HEK293 (cell line): ENCODE results near the gene PRADC1.

Experiments used
- CTCF ChIA-PET: fragments of 350-600 bp; formaldehyde crosslinking; extraction: SDS; loops from one replicate; lab custom pipeline; 2021; ENCODE audit warnings: antibody characterized with exemption; lab: Yijun Ruan, JAX
- POLR2A ChIA-PET: fragments of 300-600 bp; formaldehyde crosslinking; extraction: SDS; loops from one replicate; lab custom pipeline; 2020; ENCODE audit warnings: antibody characterized with exemption, inconsistent platforms; lab: Yijun Ruan, JAX
- H3K27ac ChIP-seq: fragments of 200-500 bp; sonication (Bioruptor generic); 2 replicates; pipeline ENCODE4 v1.5.1; 2014; ENCODE audit warnings: low read depth, low read length, control low read depth, inconsistent platforms; ENCODE audit errors: extremely low read depth
- H3K36me3 ChIP-seq, 2 experiments: fragments of 200-500 bp in 1 of 2; sonication (Bioruptor generic) in 1 of 2; 1 replicate in 1 of 2; 2 replicates in 1 of 2; pipeline ENCODE4 v1.5.1; 2014 to 2017; ENCODE audit warnings: inconsistent platforms in 2 of 2, low read length in 2 of 2; ENCODE audit not compliant: control insufficient read depth in 2 of 2, insufficient read depth in 1 of 2
- H3K4me1 ChIP-seq: fragments of 200-500 bp; sonication (Bioruptor generic); 2 replicates; pipeline ENCODE4 v1.5.1; 2014; ENCODE audit warnings: mild to moderate bottlenecking, low read length, inconsistent platforms; ENCODE audit not compliant: control insufficient read depth, insufficient read depth
- H3K4me3 ChIP-seq: 2 replicates; pipeline ENCODE4 v1.5.1; 2011; ENCODE audit warnings: low read depth, mild to moderate bottlenecking, control low read depth, low read length, moderate library complexity
- H3K9me3 ChIP-seq: fragments of 200-500 bp; sonication (Bioruptor generic); 2 replicates; pipeline ENCODE4 v1.5.1; 2014; ENCODE audit warnings: low read depth, low read length, inconsistent platforms; ENCODE audit not compliant: control insufficient read depth, insufficient read depth
- GFI1B ChIP-seq: fragments of 450-650 bp; formaldehyde crosslinking; IDR thresholded peaks from 2 replicates; pipeline ENCODE4 v1.5.1; 2016; ENCODE audit warnings: missing biosample characterization, missing genetic modification characterization
- HOXA7 ChIP-seq: sonication (generic); formaldehyde crosslinking; IDR thresholded peaks from 2 replicates; pipeline ENCODE4 v1.8.1; 2022; ENCODE audit warnings: missing genetic modification reagents, borderline replicate concordance
- KLF16 ChIP-seq: fragments of 450-650 bp; formaldehyde crosslinking; IDR thresholded peaks from 2 replicates; pipeline ENCODE4 v1.5.1; 2017; ENCODE audit warnings: missing biosample characterization, missing genetic modification characterization
- OSR2 ChIP-seq: fragments of 450-650 bp; formaldehyde crosslinking; IDR thresholded peaks from 2 replicates; pipeline ENCODE4 v1.5.1; 2016; ENCODE audit warnings: missing biosample characterization, missing genetic modification characterization
- REPIN1 ChIP-seq: fragments of 450-650 bp; formaldehyde crosslinking; IDR thresholded peaks from 2 replicates; pipeline ENCODE4 v1.5.1; 2017; ENCODE audit warnings: missing biosample characterization, missing genetic modification characterization, low read depth
- SP2 ChIP-seq: fragments of 450-650 bp; formaldehyde crosslinking; IDR thresholded peaks from 2 replicates; pipeline ENCODE4 v1.5.1; 2016; ENCODE audit warnings: missing biosample characterization, missing genetic modification characterization
- TRIM28 ChIP-seq: IDR thresholded peaks from 2 replicates; pipeline ENCODE4 v1.6.1; 2011; ENCODE audit warnings: low read length, control low read depth, borderline replicate concordance
- ZIC2 ChIP-seq: fragments of 450-650 bp; formaldehyde crosslinking; IDR thresholded peaks from 2 replicates; pipeline ENCODE4 v1.5.1; 2016; ENCODE audit warnings: missing biosample characterization, missing genetic modification characterization
- ZNF274 ChIP-seq, 2 experiments: fragments of 200-500 bp in 1 of 2; fragments of 450-650 bp in 1 of 2; sonication (Bioruptor generic) in 1 of 2; formaldehyde crosslinking in 1 of 2; IDR thresholded peaks; 2 replicates each; pipeline versions ENCODE4 v1.5.1 to v1.6.1; 2014 to 2016; ENCODE audit warnings: borderline replicate concordance in 1 of 2, inconsistent platforms in 1 of 2, low read length in 1 of 2, missing biosample characterization in 1 of 2, missing genetic modification characterization in 1 of 2
- ZNF354C ChIP-seq: fragments of 450-650 bp; formaldehyde crosslinking; IDR thresholded peaks from 2 replicates; pipeline ENCODE4 v1.5.1; 2016; ENCODE audit warnings: missing biosample characterization, missing genetic modification characterization, low read depth, borderline replicate concordance
- ZNF510 ChIP-seq: fragments of 450-650 bp; formaldehyde crosslinking; IDR thresholded peaks from 2 replicates; pipeline ENCODE4 v1.5.1; 2018; ENCODE audit warnings: mild to moderate bottlenecking, missing genetic modification characterization, missing biosample characterization; ENCODE audit not compliant: insufficient replicate concordance
- ZNF571 ChIP-seq: fragments of 450-650 bp; formaldehyde crosslinking; IDR thresholded peaks from 2 replicates; pipeline ENCODE4 v1.5.0; 2017; ENCODE audit warnings: missing biosample characterization, missing genetic modification characterization
- ZNF629 ChIP-seq: fragments of 450-650 bp; formaldehyde crosslinking; IDR thresholded peaks from 2 replicates; pipeline ENCODE4 v1.5.1; 2017; ENCODE audit warnings: missing biosample characterization, missing genetic modification characterization
- ZNF658 ChIP-seq: fragments of 450-650 bp; formaldehyde crosslinking; IDR thresholded peaks from 2 replicates; pipeline ENCODE4; 2016; ENCODE audit warnings: missing biosample characterization, missing genetic modification characterization
- ZNF777 ChIP-seq: fragments of 450-650 bp; formaldehyde crosslinking; IDR thresholded peaks from 2 replicates; pipeline ENCODE4 v1.5.1; 2017; ENCODE audit warnings: missing biosample characterization, missing genetic modification characterization, borderline replicate concordance
- ZXDB ChIP-seq: fragments of 450-650 bp; formaldehyde crosslinking; IDR thresholded peaks from 2 replicates; pipeline ENCODE4 v1.5.1; 2016; ENCODE audit warnings: missing biosample characterization, missing genetic modification characterization
- TF ChIP-seq, protein P1 (sequence below): fragments of 450-650 bp; formaldehyde crosslinking; IDR thresholded peaks from 2 replicates; pipeline ENCODE4 v1.5.1; 2016; ENCODE audit warnings: missing biosample characterization, missing genetic modification characterization
- TF ChIP-seq, protein P2 (sequence below): fragments of 450-650 bp; formaldehyde crosslinking; IDR thresholded peaks from 2 replicates; pipeline ENCODE4 v1.5.1; 2017; ENCODE audit warnings: missing biosample characterization, missing genetic modification characterization
- TF ChIP-seq, protein P3 (sequence below): fragments of 450-650 bp; formaldehyde crosslinking; IDR thresholded peaks from 2 replicates; pipeline ENCODE4 v1.5.1; 2016; ENCODE audit warnings: missing biosample characterization, missing genetic modification characterization
- TF ChIP-seq, protein P4 (sequence below): fragments of 450-650 bp; formaldehyde crosslinking; IDR thresholded peaks from 2 replicates; pipeline ENCODE4 v1.5.1; 2016; ENCODE audit warnings: missing biosample characterization, missing genetic modification characterization
- TF ChIP-seq, protein P5 (sequence below): fragments of 450-650 bp; formaldehyde crosslinking; IDR thresholded peaks from 2 replicates; pipeline ENCODE4 v1.5.1; 2016; ENCODE audit warnings: missing biosample characterization, missing genetic modification characterization

PRADC1 gene

GRCh38 chr2:73217160-73217559 is 15.9 kb downstream of the PRADC1 start (continued):
- TF ChIP-seq HOXA7 = no peak

DNA sequence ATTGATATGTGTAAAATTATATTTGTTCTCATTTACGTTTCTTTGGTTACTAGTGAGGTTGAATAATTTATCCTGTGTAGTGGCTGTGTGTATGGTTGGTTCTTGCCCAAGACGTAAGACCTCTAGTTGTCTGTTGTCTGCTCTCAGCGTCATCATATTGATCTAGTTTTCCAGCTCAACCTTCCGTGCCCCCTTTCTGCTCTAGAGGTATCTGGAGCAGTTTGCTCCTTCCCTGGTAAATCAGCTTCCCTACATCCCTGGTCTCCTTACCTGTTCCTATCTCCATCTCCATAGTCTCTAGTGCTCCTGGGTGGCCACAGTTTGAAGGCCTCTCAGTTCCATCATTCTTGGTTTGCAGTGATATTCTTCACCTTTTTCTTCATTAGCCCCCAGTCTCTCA is 17.8 kb downstream of the PRADC1 start:
- POLR2A ChIA-PET = interaction anchor here (0.6 to 1.1 kb wide), 2 partner anchors 16 to 19 kb away, joined by 3 to 15 read pairs; partner anchors contain the start of genes CCT7 and PRADC1
- no peak for TF ChIP-seq ZXDB (tag by site-specific recombination)
- TF ChIP-seq ZNF777 (tag by site-specific recombination) = no peak
- no peak for TF ChIP-seq ZNF274 (IDR thresholded peaks at IDR 0.05; ENCODE audit: low read length)
- no peak for TF ChIP-seq ZNF274 (tag by site-specific recombination; IDR thresholded peaks at IDR 0.05; ENCODE audit: borderline replicate concordance)
- no peak for TF ChIP-seq TRIM28
- TF ChIP-seq, protein P1, sequence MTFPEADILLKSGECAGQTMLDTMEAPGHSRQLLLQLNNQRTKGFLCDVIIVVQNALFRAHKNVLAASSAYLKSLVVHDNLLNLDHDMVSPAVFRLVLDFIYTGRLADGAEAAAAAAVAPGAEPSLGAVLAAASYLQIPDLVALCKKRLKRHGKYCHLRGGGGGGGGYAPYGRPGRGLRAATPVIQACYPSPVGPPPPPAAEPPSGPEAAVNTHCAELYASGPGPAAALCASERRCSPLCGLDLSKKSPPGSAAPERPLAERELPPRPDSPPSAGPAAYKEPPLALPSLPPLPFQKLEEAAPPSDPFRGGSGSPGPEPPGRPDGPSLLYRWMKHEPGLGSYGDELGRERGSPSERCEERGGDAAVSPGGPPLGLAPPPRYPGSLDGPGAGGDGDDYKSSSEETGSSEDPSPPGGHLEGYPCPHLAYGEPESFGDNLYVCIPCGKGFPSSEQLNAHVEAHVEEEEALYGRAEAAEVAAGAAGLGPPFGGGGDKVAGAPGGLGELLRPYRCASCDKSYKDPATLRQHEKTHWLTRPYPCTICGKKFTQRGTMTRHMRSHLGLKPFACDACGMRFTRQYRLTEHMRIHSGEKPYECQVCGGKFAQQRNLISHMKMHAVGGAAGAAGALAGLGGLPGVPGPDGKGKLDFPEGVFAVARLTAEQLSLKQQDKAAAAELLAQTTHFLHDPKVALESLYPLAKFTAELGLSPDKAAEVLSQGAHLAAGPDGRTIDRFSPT (tag by site-specific recombination) = no peak
- TF ChIP-seq, protein P2, sequence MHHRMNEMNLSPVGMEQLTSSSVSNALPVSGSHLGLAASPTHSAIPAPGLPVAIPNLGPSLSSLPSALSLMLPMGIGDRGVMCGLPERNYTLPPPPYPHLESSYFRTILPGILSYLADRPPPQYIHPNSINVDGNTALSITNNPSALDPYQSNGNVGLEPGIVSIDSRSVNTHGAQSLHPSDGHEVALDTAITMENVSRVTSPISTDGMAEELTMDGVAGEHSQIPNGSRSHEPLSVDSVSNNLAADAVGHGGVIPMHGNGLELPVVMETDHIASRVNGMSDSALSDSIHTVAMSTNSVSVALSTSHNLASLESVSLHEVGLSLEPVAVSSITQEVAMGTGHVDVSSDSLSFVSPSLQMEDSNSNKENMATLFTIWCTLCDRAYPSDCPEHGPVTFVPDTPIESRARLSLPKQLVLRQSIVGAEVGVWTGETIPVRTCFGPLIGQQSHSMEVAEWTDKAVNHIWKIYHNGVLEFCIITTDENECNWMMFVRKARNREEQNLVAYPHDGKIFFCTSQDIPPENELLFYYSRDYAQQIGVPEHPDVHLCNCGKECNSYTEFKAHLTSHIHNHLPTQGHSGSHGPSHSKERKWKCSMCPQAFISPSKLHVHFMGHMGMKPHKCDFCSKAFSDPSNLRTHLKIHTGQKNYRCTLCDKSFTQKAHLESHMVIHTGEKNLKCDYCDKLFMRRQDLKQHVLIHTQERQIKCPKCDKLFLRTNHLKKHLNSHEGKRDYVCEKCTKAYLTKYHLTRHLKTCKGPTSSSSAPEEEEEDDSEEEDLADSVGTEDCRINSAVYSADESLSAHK (tag by site-specific recombination) = no peak
- TF ChIP-seq ZNF354C (tag by site-specific recombination) = no peak
- no peak for TF ChIP-seq ZIC2
- TF ChIP-seq ZNF510 (tag by site-specific recombination) = no peak
- TF ChIP-seq, protein P3, sequence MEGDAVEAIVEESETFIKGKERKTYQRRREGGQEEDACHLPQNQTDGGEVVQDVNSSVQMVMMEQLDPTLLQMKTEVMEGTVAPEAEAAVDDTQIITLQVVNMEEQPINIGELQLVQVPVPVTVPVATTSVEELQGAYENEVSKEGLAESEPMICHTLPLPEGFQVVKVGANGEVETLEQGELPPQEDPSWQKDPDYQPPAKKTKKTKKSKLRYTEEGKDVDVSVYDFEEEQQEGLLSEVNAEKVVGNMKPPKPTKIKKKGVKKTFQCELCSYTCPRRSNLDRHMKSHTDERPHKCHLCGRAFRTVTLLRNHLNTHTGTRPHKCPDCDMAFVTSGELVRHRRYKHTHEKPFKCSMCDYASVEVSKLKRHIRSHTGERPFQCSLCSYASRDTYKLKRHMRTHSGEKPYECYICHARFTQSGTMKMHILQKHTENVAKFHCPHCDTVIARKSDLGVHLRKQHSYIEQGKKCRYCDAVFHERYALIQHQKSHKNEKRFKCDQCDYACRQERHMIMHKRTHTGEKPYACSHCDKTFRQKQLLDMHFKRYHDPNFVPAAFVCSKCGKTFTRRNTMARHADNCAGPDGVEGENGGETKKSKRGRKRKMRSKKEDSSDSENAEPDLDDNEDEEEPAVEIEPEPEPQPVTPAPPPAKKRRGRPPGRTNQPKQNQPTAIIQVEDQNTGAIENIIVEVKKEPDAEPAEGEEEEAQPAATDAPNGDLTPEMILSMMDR (tag by site-specific recombination) = no peak
- TF ChIP-seq SP2 (tag by site-specific recombination) = no peak
- no peak for TF ChIP-seq ZNF629 (tag by site-specific recombination)
- Histone ChIP-seq H3K27ac (no peak overlapping the region), H3K36me3 (peaks cover 0 to 12% of the 10 kb centered on the region in 2 experiments; a peak in 1 of 3 replicates), H3K9me3 (no peaks in the 10 kb centered on the region), H3K4me3 (no peak overlapping the region), H3K4me1 (no peaks in the 10 kb centered on the region)
- CTCF ChIA-PET = interaction anchor here (0.6 to 1.1 kb wide), 6 partner anchors 23 to 327 kb away, joined by 3 to 9 read pairs (median 5); no protein-coding TSS in a partner anchor

GRCh38 chr2:73214120-73215035 is 18.7 kb downstream of the PRADC1 start, which contains the start of gene SMYD5:
Gene SMYD5, plus strand, starts transcription at chr2:73214245. Its CDS starts 22 bp downstream, at chr2:73214267.
- ChIA-PET POLR2A (interaction anchor here (1.1 kb wide), 1 partner anchor 19 kb away, joined by 15 read pairs; the partner anchor contains the start of genes CCT7 and PRADC1), CTCF (interaction anchor here (0.6 to 3.4 kb wide), 5 partner anchors 24 to 322 kb away, joined by 3 to 37 read pairs (median 7); no protein-coding TSS in a partner anchor)
- Histone ChIP-seq H3K27ac (peak within 1 kb of the TSS; percentile 52; the same call in 1 of the 2 replicates), H3K4me1 (no peaks in the 10 kb centered on the region), H3K9me3 (no peaks in the 10 kb centered on the region), H3K4me3 (peak within 1 kb of the TSS; percentile 91), H3K36me3 (peaks cover 0 to 5% of the 10 kb centered on the region in 2 experiments; a peak in 1 of 3 replicates)
- TF ChIP-seq, protein P4, sequence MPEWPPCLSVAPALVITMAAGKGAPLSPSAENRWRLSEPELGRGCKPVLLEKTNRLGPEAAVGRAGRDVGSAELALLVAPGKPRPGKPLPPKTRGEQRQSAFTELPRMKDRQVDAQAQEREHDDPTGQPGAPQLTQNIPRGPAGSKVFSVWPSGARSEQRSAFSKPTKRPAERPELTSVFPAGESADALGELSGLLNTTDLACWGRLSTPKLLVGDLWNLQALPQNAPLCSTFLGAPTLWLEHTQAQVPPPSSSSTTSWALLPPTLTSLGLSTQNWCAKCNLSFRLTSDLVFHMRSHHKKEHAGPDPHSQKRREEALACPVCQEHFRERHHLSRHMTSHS (tag by site-specific recombination) = no peak
- TF ChIP-seq ZNF571 (tag by site-specific recombination) = no peak
- peak; percentile 100 for TF ChIP-seq KLF16 (tag by site-specific recombination)
- no peak for TF ChIP-seq GFI1B (tag by site-specific recombination)
- TF ChIP-seq ZNF658 (tag by site-specific recombination) = no peak
- TF ChIP-seq, protein P5, sequence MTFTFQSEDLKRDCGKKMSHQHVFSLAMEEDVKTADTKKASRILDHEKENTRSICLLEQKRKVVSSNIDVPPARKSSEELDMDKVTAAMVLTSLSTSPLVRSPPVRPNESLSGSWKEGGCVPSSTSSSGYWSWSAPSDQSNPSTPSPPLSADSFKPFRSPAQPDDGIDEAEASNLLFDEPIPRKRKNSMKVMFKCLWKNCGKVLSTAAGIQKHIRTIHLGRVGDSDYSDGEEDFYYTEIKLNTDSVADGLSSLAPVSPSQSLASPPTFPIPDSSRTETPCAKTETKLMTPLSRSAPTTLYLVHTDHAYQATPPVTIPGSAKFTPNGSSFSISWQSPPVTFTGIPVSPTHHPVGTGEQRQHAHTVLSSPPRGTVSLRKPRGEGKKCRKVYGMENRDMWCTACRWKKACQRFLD (tag by site-specific recombination) = no peak
- TF ChIP-seq OSR2 (tag by site-specific recombination) = no peak
- TF ChIP-seq REPIN1 (tag by site-specific recombination) = no peak
